Esophagus squamous epithelium (tissue), 4 donors: ENCODE results near the gene GTPBP8.

Experiments
- CTCF ChIP-seq, 6 experiments: fragments of 450-650 bp in 4 of 6; fragments of 200-600 bp in 2 of 6; sonication (generic) in 2 of 6; IDR thresholded peaks; one replicate each; pipeline ENCODE4 v1.5.1; 2016 to 2019; ENCODE audit warnings: antibody characterized with exemption in 6 of 6, mild to moderate bottlenecking in 4 of 6, moderate library complexity in 4 of 6
- POLR2A ChIP-seq, 4 donors: fragments of 450-650 bp; IDR thresholded peaks; one replicate each; pipeline ENCODE4 v1.6.1; 2017; ENCODE audit warnings: antibody characterized with exemption in 4 of 4, mild to moderate bottlenecking in 4 of 4, moderate library complexity in 3 of 4

GRCh38 chr3:112974178-112974517 lies 16.6 kb upstream of the GTPBP8 start:
- TF ChIP-seq CTCF (IDR thresholded peaks at IDR 0.05) (no peak), POLR2A (IDR thresholded peaks at IDR 0.05) (no peak)
